ENCODE measurements around the gene ADGRF1. TPM values are rescaled to one million over a fixed set of nuclear protein-coding genes. Genes with fewer than 3 reads are reported as not detected.

ADGRF1 gene
- total and polyA plus RNA-seq, 2 donors (not counting 3 experiments of a cell fraction or from before 2014, with no cell fraction given): not detected

GRCh38 chr6:46963626-46964025 is 78.5 kb downstream of the ADGRF1 start:
- H3K79me2 ChIP-seq (ENCODE audit: control insufficient read depth, insufficient read depth, low read length): no peaks in the 10 kb centered on the region
- no peak overlapping the region for H3K4me3 ChIP-seq (replicated peaks in 1 of 3; ENCODE audit: insufficient read depth in 1 of 3, low read depth in 1 of 3, low read length in 3 of 3)
- H3K9me1 ChIP-seq (replicated peaks; ENCODE audit: control insufficient read depth, extremely low read depth, insufficient read depth, low read length): no peaks in the 10 kb centered on the region
- FAIRE-seq (no peak), DNase-seq (ENCODE audit: low read depth, low spot score) (peak; percentile 38)
- H2AFZ ChIP-seq (ENCODE audit: low read depth, low read length): no peak overlapping the region
- no peak overlapping the region for H3K9ac ChIP-seq (replicated peaks; ENCODE audit: extremely low read depth, insufficient read depth, low read length)
- no peaks in the 10 kb centered on the region for H4K20me1 ChIP-seq (replicated peaks; ENCODE audit: control insufficient read depth, extremely low read depth, insufficient read depth, low read length)
- H3K27me3 ChIP-seq (ENCODE audit: control insufficient read depth in 2 of 2, insufficient read depth in 2 of 2, low read length in 2 of 2): peaks cover 5 to 12% of the 10 kb centered on the region in 2 experiments
- no peak overlapping the region for H3K4me2 ChIP-seq (ENCODE audit: insufficient read depth, low read length)
- CTCF ChIA-PET: interaction anchor here (0.6 to 1.5 kb wide), 3 partner anchors 15 to 29 kb away, joined by 3 to 5 read pairs (median 3); no protein-coding TSS in a partner anchor
- BruUV-seq (replicated peaks): no TSS peak
- H3K4me1 ChIP-seq (ENCODE audit: control insufficient read depth, extremely low read depth, insufficient read depth, low read length): no peaks in the 10 kb centered on the region
- TF ChIP-seq CTCF (IDR thresholded peaks at IDR 0.05; ENCODE audit: extremely low read depth in 1 of 2, insufficient read depth in 1 of 2, low read depth in 1 of 2, low read length in 2 of 2) (no peak), EZH2 (IDR thresholded peaks at IDR 0.05; ENCODE audit: borderline replicate concordance, low read depth, low read length, severe bottlenecking) (no peak), MAX (IDR thresholded peaks at IDR 0.05; ENCODE audit: insufficient read depth, insufficient read length) (no peak), JUN (IDR thresholded peaks at IDR 0.05; ENCODE audit: borderline replicate concordance, insufficient read depth, insufficient read length, low read depth) (no peak), GATA2 (IDR thresholded peaks at IDR 0.05; ENCODE audit: insufficient read depth, insufficient read length, low read depth, low read length) (no peak), MYC (IDR thresholded peaks at IDR 0.05; ENCODE audit: low read depth, low read length) (no peak), POLR2A (IDR thresholded peaks at IDR 0.05; ENCODE audit: low read depth, low read length) (no peak), POLR2AphosphoS5 (IDR thresholded peaks at IDR 0.05; ENCODE audit: insufficient read depth, low read depth, low read length) (no peak), FOS (IDR thresholded peaks at IDR 0.05; ENCODE audit: borderline replicate concordance, insufficient read depth, low read length) (no peak)
- H3K36me3 ChIP-seq (ENCODE audit: control insufficient read depth in 2 of 2, extremely low read depth in 1 of 2, insufficient read depth in 2 of 2, low read length in 2 of 2): no peaks in the 10 kb centered on the region
- intact Hi-C loops (cut with micrococcal nuclease): no loop called here
- dilution Hi-C loops (cut with MboI; ENCODE audit: extremely low pct_ligation_motif_present, low sequenced_read_pairs): no loop called here
- H3K27ac ChIP-seq (ENCODE audit: insufficient read depth, low read depth, low read length): no peak overlapping the region
- POLR2A ChIA-PET: no interaction called here
- no peaks in the 10 kb centered on the region for H3K9me3 ChIP-seq (replicated peaks; ENCODE audit: control insufficient read depth, insufficient read depth, low read length)
